ENCODE measurements around the gene LY6G5C. TPM values are rescaled to one million over a fixed set of nuclear protein-coding genes. Genes with fewer than 3 reads are reported as not detected.

The LY6G5C gene
- total and polyA plus RNA-seq, 2 of the 13 experiments (the other 11 are each of a cell fraction or from before 2014, with no cell fraction given): 0.33 to 0.55 TPM

- peak overlapping the region; percentile 48 for H2AFZ ChIP-seq (ENCODE audit: low read length)
- H3K9ac ChIP-seq (ENCODE audit: insufficient read depth, low read depth, low read length): peak overlapping the region; percentile 95
- peak overlapping the region; percentile 71 to 84 (median 81) for H3K4me3 ChIP-seq (replicated peaks in 1 of 3; ENCODE audit: insufficient read depth in 1 of 3, low read depth in 2 of 3, low read length in 3 of 3)
- FAIRE-seq: no peak
- TF ChIP-seq GTF2F1 (IDR thresholded peaks at IDR 0.05; ENCODE audit: low read length) (no peak), KMT2A (CRISPR knock-in tag; IDR thresholded peaks at IDR 0.05) (peak; percentile 10; the same call in 1 of the 2 replicates), ZBTB42 (CRISPR knock-in tag; IDR thresholded peaks at IDR 0.05) (0 out of 2 replicates have a peak, but pooled peaks have one; percentile 5)
- peak; percentile 31 for ATAC-seq
- peak overlapping the region; percentile 85 for H3K27ac ChIP-seq (ENCODE audit: extremely low read length, insufficient read depth, low read length)
- peaks cover 4 to 7% of the 10 kb centered on the region in 2 experiments; a peak in 3 of 5 replicates for H3K36me3 ChIP-seq (replicated peaks in 1 of 2; ENCODE audit: control insufficient read depth in 1 of 2, insufficient read depth in 2 of 2, low read length in 2 of 2)
- H3K9me3 ChIP-seq (ENCODE audit: low read length): no peaks in the 10 kb centered on the region
- H3K79me2 ChIP-seq (ENCODE audit: insufficient read depth, low read length): peaks cover 22% of the 10 kb centered on the region
- peak overlapping the region; percentile 99 for H3K4me2 ChIP-seq (ENCODE audit: low read depth, low read length)
- intact Hi-C loops (cut with micrococcal nuclease; ENCODE audit: unreplicated experiment): loop anchor here (2.0 to 5.0 kb wide), 2 partner anchors 22 to 35 kb away; partner anchors contain the start of genes CLIC1 and LY6G5C
- ChIA-PET POLR2A (interaction anchor here (0.6 to 2.7 kb wide), 21 partner anchors 10 to 439 kb away, joined by 3 to 57 read pairs (median 6); partner anchors contain the start of genes APOM, C6orf47, CLIC1 and CSNK2B), CTCF (ENCODE audit: low intra/inter-chr PET ratio, low total read pairs) (no interaction called here)
- WGBS (ENCODE audit: low lambda C conversion rate): 5% methylated on average over 10 of the region's 10 CpGs
- in situ Hi-C loops (cut with HindIII; ENCODE audit: extremely low pct_ligation_motif_present, low pct_unique_long_range_greater_than_20kb): no loop called here
- peaks cover 39% of the 10 kb centered on the region for H3K4me1 ChIP-seq (ENCODE audit: insufficient read depth, low read length)
- DNase-seq (ENCODE audit: low spot score): no peak
- no peaks in the 10 kb centered on the region for H4K20me1 ChIP-seq (ENCODE audit: insufficient read depth, low read length)
- no TSS peak for BruUV-seq (replicated peaks)
- peaks cover 0 to 2% of the 10 kb centered on the region in 2 experiments; a peak in 2 of 5 replicates for H3K27me3 ChIP-seq (ENCODE audit: control insufficient read depth in 1 of 2, insufficient read depth in 2 of 2, low read length in 2 of 2)
Measured at GRCh38 chr6:31702405-31702818, 21.5 kb upstream of the LY6G5C start.

DNA sequence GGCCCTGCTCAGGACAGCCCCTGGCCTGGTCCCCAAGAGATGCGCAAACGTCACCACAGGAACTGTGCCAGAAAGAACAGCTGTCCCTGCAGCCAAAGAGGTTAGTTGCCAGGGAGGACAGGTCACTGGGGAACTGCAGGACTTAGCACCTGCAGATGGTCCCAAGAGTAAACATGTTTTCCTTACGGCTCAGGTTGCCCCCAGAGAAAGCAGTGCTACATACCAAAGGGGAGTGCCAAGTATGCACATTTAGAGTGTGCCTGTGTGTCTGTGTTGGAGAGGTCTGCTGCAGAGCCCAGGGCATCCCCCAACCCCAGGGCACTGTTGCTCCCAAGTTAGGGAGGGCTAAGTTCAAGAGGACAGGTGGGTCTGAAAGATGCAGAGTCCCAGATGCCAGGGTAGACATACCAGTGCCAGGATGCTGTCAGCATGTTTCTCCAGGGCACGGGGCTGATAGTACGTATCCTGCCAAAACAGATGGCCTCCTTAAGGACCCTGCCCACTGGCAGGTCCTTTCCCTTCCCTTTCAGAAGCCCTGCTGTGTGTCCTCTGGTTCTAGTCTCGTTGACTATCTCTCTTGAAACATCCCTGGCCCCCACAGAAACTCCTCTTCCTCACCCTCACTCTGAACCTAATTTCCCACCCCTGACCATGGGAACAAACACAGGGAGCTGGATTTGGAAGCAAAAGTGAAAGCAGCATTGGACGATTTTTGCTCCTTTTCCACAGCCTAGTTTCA, 21.0 kb upstream of the LY6G5C start:
- Histone ChIP-seq H3K79me2 (ENCODE audit: insufficient read depth, low read length) (peaks cover 22% of the 10 kb centered on the region), H3K4me3 (replicated peaks in 1 of 3; ENCODE audit: insufficient read depth in 1 of 3, low read depth in 2 of 3, low read length in 3 of 3) (peak overlapping the region; percentile 71 to 84 (median 81)), H3K9ac (ENCODE audit: insufficient read depth, low read depth, low read length) (peak overlapping the region; percentile 95), H3K27me3 (ENCODE audit: control insufficient read depth in 1 of 2, insufficient read depth in 2 of 2, low read length in 2 of 2) (no peaks in the 10 kb centered on the region; a peak in 2 of 5 replicates), H3K4me1 (ENCODE audit: insufficient read depth, low read length) (peaks cover 39% of the 10 kb centered on the region), H3K36me3 (replicated peaks in 1 of 2; ENCODE audit: control insufficient read depth in 1 of 2, insufficient read depth in 2 of 2, low read length in 2 of 2) (peaks cover 4 to 13% of the 10 kb centered on the region in 2 experiments; a peak in 4 of 5 replicates), H2AFZ (ENCODE audit: low read length) (no peak overlapping the region), H4K20me1 (ENCODE audit: insufficient read depth, low read length) (no peaks in the 10 kb centered on the region), H3K27ac (ENCODE audit: extremely low read length, insufficient read depth, low read length) (peak overlapping the region; percentile 85), H3K4me2 (ENCODE audit: low read depth, low read length) (peak overlapping the region; percentile 99), H3K9me3 (ENCODE audit: low read length) (no peaks in the 10 kb centered on the region)
- FAIRE-seq (no peak), DNase-seq (ENCODE audit: low spot score) (no peak), ATAC-seq (no peak)
- in situ Hi-C loops (cut with HindIII; ENCODE audit: extremely low pct_ligation_motif_present, low pct_unique_long_range_greater_than_20kb) (no loop called here), intact Hi-C loops (cut with micrococcal nuclease; ENCODE audit: unreplicated experiment) (loop anchor here (2.0 to 5.0 kb wide), 2 partner anchors 21 to 35 kb away; partner anchors contain the start of genes CLIC1 and LY6G5C)
- 51% methylated on average over 7 of the region's 7 CpGs for WGBS (ENCODE audit: low lambda C conversion rate)
- BruUV-seq (replicated peaks): TSS peak; percentile 61
- CTCF ChIA-PET (ENCODE audit: low intra/inter-chr PET ratio, low total read pairs): no interaction called here
- POLR2A ChIA-PET: interaction anchor here (0.6 to 2.7 kb wide), 11 partner anchors 9 to 133 kb away, joined by 3 to 57 read pairs (median 12); partner anchors contain the start of genes APOM, CLIC1, CSNK2B and GPANK1
- no peak for TF ChIP-seq ZNF614 (CRISPR knock-in tag; IDR thresholded peaks at IDR 0.05; ENCODE audit: borderline replicate concordance)
- TF ChIP-seq ZNF503 (CRISPR knock-in tag; IDR thresholded peaks at IDR 0.05): no peak
- no peak for TF ChIP-seq FOXA1 (IDR thresholded peaks at IDR 0.05)
- TF ChIP-seq FOXA1 (CRISPR knock-in tag; IDR thresholded peaks at IDR 0.05): no peak
- 0 out of 2 replicates have a peak, but pooled peaks have one; percentile 10 for TF ChIP-seq SALL1 (CRISPR knock-in tag; IDR thresholded peaks at IDR 0.05)
- no peak for TF ChIP-seq ZNF256 (CRISPR knock-in tag; conservative IDR thresholded peaks at IDR 0.05)
- TF ChIP-seq BCLAF1 (IDR thresholded peaks at IDR 0.05): no peak
- TF ChIP-seq ZNF746 (CRISPR knock-in tag; IDR thresholded peaks at IDR 0.05): 0 out of 2 replicates have a peak, but pooled peaks have one; percentile 46
